ENCODE results near the gene HJURP.

The HJURP gene

GRCh38 chr2:233815861-233816260 is 38.5 kb downstream of the HJURP start:
- no peak for DNase-seq (ENCODE audit: low read depth in 2 of 2)

- DNase-seq (ENCODE audit: low read depth in 2 of 2) = no peak
These were observed 40.1 kb downstream of the HJURP start for GRCh38 chr2:233814056-233814835.

- no peak for DNase-seq (ENCODE audit: low read depth in 2 of 2)
These were observed 40.9 kb downstream of the HJURP start for GRCh38 chr2:233813236-233814055.

- DNase-seq (ENCODE audit: low read depth in 2 of 2) = no peak
These were observed 42.6 kb downstream of the HJURP start for GRCh38 chr2:233811732-233812131.

- no peak for DNase-seq (ENCODE audit: low read depth in 2 of 2)
These were observed 43.2 kb downstream of the HJURP start for GRCh38 chr2:233811087-233811486.

- DNase-seq (ENCODE audit: low read depth in 2 of 2) = no peak
These were observed 44.0 kb downstream of the HJURP start for GRCh38 chr2:233810385-233810784.

GRCh38 chr2:233807966-233808935 is 46.1 kb downstream of the HJURP start:
- DNase-seq (ENCODE audit: low read depth in 2 of 2) = no peak

GRCh38 chr2:233807215-233807865 is 47.0 kb downstream of the HJURP start:
- no peak for DNase-seq (ENCODE audit: low read depth in 2 of 2)

GRCh38 chr2:233803994-233804393 is 50.3 kb downstream of the HJURP start:
- DNase-seq (ENCODE audit: low read depth in 2 of 2) = no peak

- no peak for DNase-seq (ENCODE audit: low read depth in 2 of 2)
These were observed 50.9 kb downstream of the HJURP start for GRCh38 chr2:233803292-233803911.

GRCh38 chr2:233802132-233802815 is 52.1 kb downstream of the HJURP start:
- DNase-seq (ENCODE audit: low read depth in 2 of 2) = no peak

- DNase-seq (ENCODE audit: low read depth in 2 of 2) = no peak
These were observed 52.8 kb downstream of the HJURP start for GRCh38 chr2:233801357-233802131.

- DNase-seq (ENCODE audit: low read depth in 2 of 2) = no peak
These were observed 54.1 kb downstream of the HJURP start for GRCh38 chr2:233800208-233800607.

GRCh38 chr2:233799716-233800115 is 54.6 kb downstream of the HJURP start:
- no peak for DNase-seq (ENCODE audit: low read depth in 2 of 2)

- no peak for DNase-seq (ENCODE audit: low read depth in 2 of 2)
These were observed 55.2 kb downstream of the HJURP start for GRCh38 chr2:233799087-233799665.

GRCh38 chr2:233798335-233799086 is 55.8 kb downstream of the HJURP start:
- DNase-seq (ENCODE audit: low read depth in 2 of 2) = no peak

GRCh38 chr2:233796254-233796653 is 58.1 kb downstream of the HJURP start:
- DNase-seq (ENCODE audit: low read depth in 2 of 2) = no peak

- DNase-seq (ENCODE audit: low read depth in 2 of 2) = no peak
These were observed 58.6 kb downstream of the HJURP start for GRCh38 chr2:233795735-233796171.
